Measurements from ENCODE around the gene MOB2.

DNA sequence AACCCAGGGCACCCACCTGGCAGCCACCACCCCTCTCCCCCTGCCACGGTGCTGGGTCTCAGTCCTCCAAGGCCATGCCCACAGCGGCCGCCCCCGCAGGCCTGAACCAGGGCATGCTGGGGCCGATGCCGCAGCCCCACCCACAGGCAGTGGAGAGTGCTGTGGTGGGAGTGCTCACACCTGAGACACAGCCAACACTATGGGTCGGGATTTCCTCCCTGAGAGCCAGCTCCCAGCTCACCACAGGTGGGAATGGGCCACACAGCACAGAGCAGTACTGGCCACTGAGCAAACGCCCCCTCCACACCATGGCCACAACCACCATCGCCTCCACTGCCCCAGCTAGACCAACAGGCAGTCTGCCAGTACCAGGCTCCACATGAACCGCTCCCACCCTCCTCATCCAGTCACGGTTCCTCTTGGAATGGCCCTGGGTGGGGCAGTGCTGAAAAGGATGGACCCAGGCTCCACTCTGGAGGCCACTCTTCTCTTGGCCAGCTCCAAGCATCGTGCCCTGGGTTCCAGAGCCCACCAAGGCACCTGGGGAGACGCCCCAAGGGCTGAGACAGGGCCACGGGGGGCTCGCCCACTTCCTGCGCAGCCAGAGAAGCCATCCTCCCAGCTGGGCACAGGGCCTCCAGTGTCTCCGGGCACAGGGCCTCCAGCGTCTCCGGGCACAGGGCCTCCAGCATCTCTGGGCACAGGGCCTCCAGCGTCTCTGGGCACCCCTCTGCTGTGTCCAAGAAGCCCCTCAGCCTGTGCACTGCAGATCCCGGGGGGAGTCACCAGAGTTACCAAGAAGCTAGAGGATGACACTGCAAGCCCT, 14.2 kb downstream of the MOB2 start:
- TF ChIP-seq, protein P1, sequence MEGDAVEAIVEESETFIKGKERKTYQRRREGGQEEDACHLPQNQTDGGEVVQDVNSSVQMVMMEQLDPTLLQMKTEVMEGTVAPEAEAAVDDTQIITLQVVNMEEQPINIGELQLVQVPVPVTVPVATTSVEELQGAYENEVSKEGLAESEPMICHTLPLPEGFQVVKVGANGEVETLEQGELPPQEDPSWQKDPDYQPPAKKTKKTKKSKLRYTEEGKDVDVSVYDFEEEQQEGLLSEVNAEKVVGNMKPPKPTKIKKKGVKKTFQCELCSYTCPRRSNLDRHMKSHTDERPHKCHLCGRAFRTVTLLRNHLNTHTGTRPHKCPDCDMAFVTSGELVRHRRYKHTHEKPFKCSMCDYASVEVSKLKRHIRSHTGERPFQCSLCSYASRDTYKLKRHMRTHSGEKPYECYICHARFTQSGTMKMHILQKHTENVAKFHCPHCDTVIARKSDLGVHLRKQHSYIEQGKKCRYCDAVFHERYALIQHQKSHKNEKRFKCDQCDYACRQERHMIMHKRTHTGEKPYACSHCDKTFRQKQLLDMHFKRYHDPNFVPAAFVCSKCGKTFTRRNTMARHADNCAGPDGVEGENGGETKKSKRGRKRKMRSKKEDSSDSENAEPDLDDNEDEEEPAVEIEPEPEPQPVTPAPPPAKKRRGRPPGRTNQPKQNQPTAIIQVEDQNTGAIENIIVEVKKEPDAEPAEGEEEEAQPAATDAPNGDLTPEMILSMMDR (conservative IDR thresholded peaks at IDR 0.05), result no peak
- no peak for TF ChIP-seq EZH2 (IDR thresholded peaks at IDR 0.05; ENCODE audit: low read depth)

All from PC-9 (cell line).